Measurements from ENCODE around the gene ANK3. TPM values are rescaled to one million over a fixed set of nuclear protein-coding genes. Genes with fewer than 3 reads are reported as not detected.

ANK3 gene
- polyA plus RNA-seq, 1 experiment: 0.13 TPM

DNA sequence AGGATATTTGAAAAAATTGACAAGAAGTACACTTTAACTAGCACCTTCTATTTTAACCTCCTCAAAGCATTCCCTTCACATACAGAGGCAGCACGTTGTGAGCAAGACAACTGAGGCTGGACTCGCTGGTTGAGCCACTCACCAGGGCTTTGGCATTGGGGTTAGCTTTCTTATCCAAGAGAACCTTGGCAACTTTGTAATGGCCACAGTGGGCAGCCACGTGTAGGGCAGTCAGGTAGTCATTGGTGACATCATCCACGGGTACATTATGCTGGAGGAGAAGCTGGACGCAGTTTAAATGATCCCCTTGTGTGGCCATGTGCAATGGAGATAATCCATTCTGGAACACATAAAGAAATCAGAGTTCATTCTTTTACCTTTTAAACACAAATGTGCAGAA is 181.8 kb downstream of the ANK3 start:
- H3K36me3 ChIP-seq (ENCODE audit: control insufficient read depth, insufficient read depth, low read length): no peaks in the 10 kb centered on the region
- H3K27me3 ChIP-seq (ENCODE audit: control insufficient read depth, insufficient read depth, low read length): no peaks in the 10 kb centered on the region; the same call in 1 of the 2 replicates
- TF ChIP-seq, protein P1, sequence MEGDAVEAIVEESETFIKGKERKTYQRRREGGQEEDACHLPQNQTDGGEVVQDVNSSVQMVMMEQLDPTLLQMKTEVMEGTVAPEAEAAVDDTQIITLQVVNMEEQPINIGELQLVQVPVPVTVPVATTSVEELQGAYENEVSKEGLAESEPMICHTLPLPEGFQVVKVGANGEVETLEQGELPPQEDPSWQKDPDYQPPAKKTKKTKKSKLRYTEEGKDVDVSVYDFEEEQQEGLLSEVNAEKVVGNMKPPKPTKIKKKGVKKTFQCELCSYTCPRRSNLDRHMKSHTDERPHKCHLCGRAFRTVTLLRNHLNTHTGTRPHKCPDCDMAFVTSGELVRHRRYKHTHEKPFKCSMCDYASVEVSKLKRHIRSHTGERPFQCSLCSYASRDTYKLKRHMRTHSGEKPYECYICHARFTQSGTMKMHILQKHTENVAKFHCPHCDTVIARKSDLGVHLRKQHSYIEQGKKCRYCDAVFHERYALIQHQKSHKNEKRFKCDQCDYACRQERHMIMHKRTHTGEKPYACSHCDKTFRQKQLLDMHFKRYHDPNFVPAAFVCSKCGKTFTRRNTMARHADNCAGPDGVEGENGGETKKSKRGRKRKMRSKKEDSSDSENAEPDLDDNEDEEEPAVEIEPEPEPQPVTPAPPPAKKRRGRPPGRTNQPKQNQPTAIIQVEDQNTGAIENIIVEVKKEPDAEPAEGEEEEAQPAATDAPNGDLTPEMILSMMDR (IDR thresholded peaks at IDR 0.05; ENCODE audit: insufficient read depth, low read depth, low read length): no peak
- CTCF ChIA-PET: interaction anchor here (0.7 to 10.6 kb wide), 19 partner anchors 8 to 582 kb away, joined by 3 to 116 read pairs (median 5); no protein-coding TSS in a partner anchor
- H3K4me3 ChIP-seq (ENCODE audit: low read depth, low read length): no peak overlapping the region
- POLR2A ChIA-PET: no interaction called here
- DNase-seq (ENCODE audit: low read depth): no peak

- ChIA-PET POLR2A (no interaction called here), CTCF (interaction anchor here (0.6 to 10.6 kb wide), 8 partner anchors 9 to 581 kb away, joined by 3 to 116 read pairs (median 15); no protein-coding TSS in a partner anchor)
- H3K4me3 ChIP-seq (ENCODE audit: low read depth, low read length): no peak overlapping the region
- DNase-seq (ENCODE audit: low read depth): no peak
- no peaks in the 10 kb centered on the region; the same call in 1 of the 2 replicates for H3K27me3 ChIP-seq (ENCODE audit: control insufficient read depth, insufficient read depth, low read length)
- no peaks in the 10 kb centered on the region for H3K36me3 ChIP-seq (ENCODE audit: control insufficient read depth, insufficient read depth, low read length)
- TF ChIP-seq, protein P1 (IDR thresholded peaks at IDR 0.05; ENCODE audit: insufficient read depth, low read depth, low read length): no peak
Measured at GRCh38 chr10:60206735-60207134, 182.9 kb downstream of the ANK3 start.

GRCh38 chr10:60205741-60206140 is 183.9 kb downstream of the ANK3 start:
- H3K36me3 ChIP-seq (ENCODE audit: control insufficient read depth, insufficient read depth, low read length): no peaks in the 10 kb centered on the region
- POLR2A ChIA-PET: no interaction called here
- CTCF ChIA-PET: interaction anchor here (1.1 to 10.6 kb wide), 6 partner anchors 8 to 580 kb away, joined by 3 to 116 read pairs (median 64); no protein-coding TSS in a partner anchor
- DNase-seq (ENCODE audit: low read depth): no peak
- H3K27me3 ChIP-seq (ENCODE audit: control insufficient read depth, insufficient read depth, low read length): no peaks in the 10 kb centered on the region; the same call in 1 of the 2 replicates
- TF ChIP-seq, protein P1 (IDR thresholded peaks at IDR 0.05; ENCODE audit: insufficient read depth, low read depth, low read length): no peak
- H3K4me3 ChIP-seq (ENCODE audit: low read depth, low read length): no peak overlapping the region

DNA sequence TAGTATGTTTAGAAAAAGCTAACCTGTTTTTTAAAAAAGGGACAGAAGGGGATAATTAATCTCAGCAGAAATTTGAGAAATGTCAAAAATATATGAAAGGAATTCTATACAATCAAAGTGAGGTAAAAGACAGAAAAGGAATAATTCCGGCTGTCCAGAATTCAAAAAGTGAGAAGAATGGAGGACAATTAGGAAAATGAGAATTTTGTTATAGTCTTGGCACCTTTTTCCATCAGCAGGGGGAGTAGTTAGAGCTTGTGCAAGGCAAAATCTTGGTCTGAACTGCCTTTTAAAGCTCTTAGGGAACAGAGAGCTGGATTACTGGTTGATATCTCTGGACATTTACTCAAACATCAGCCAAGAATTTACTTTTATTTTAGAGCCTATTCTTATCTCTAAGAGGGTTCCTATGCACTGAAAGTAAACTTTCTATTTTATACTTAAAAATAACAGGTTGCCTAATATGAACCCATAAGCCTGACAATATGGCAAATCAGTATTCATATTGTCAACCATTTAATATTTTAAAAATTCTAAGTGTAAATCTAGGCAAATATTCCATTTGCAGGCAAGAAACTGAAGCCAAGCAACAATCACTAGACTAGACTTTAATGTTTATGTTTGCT is 185.6 kb downstream of the ANK3 start:
- POLR2A ChIA-PET: no interaction called here
- H3K36me3 ChIP-seq (ENCODE audit: control insufficient read depth, insufficient read depth, low read length): no peaks in the 10 kb centered on the region
- no peak overlapping the region for H3K4me3 ChIP-seq (ENCODE audit: low read depth, low read length)
- TF ChIP-seq, protein P1 (IDR thresholded peaks at IDR 0.05; ENCODE audit: insufficient read depth, low read depth, low read length): peak; percentile 75
- CTCF ChIA-PET: interaction anchor here (0.6 to 10.6 kb wide), 17 partner anchors 9 to 582 kb away, joined by 3 to 116 read pairs (median 4); no protein-coding TSS in a partner anchor
- DNase-seq (ENCODE audit: low read depth): no peak
- H3K27me3 ChIP-seq (ENCODE audit: control insufficient read depth, insufficient read depth, low read length): no peaks in the 10 kb centered on the region; the same call in 1 of the 2 replicates

GRCh38 chr10:60200682-60201053 is 189.0 kb downstream of the ANK3 start:
- CTCF ChIA-PET: interaction anchor here (0.6 to 1.5 kb wide), 3 partner anchors 8 to 578 kb away, joined by 3 to 6 read pairs (median 3); no protein-coding TSS in a partner anchor
- no peaks in the 10 kb centered on the region for H3K36me3 ChIP-seq (ENCODE audit: control insufficient read depth, insufficient read depth, low read length)
- TF ChIP-seq, protein P1 (IDR thresholded peaks at IDR 0.05; ENCODE audit: insufficient read depth, low read depth, low read length): no peak
- H3K27me3 ChIP-seq (ENCODE audit: control insufficient read depth, insufficient read depth, low read length): no peaks in the 10 kb centered on the region
- H3K4me3 ChIP-seq (ENCODE audit: low read depth, low read length): no peak overlapping the region
- DNase-seq (ENCODE audit: low read depth): no peak
- POLR2A ChIA-PET: no interaction called here

All from BJ (cell line).